Measurements from ENCODE around the gene IQCB1.
A peak's percentile ranks its signal among the peaks of the same experiment; 100 is the strongest.

IQCB1 gene

GRCh38 chr3:121844892-121845291 is 10.0 kb upstream of the IQCB1 start:
- WGBS: 95% methylated on average over 7 of the region's 7 CpGs
- H3K4me1 ChIP-seq (ENCODE audit: insufficient read depth, low read length): no peaks in the 10 kb centered on the region
- H3K27me3 ChIP-seq (ENCODE audit: insufficient read depth, low read length): no peaks in the 10 kb centered on the region
- H3K27ac ChIP-seq (ENCODE audit: low read depth, low read length): no peak overlapping the region
- H3K9me3 ChIP-seq (ENCODE audit: insufficient read depth, low read depth, low read length): no peaks in the 10 kb centered on the region
- no peak overlapping the region for H3K9ac ChIP-seq (ENCODE audit: low read depth, low read length)
- no peak overlapping the region for H3K4me3 ChIP-seq (ENCODE audit: low read length)
- no peaks in the 10 kb centered on the region for H3K36me3 ChIP-seq (ENCODE audit: insufficient read depth, low read length)

GRCh38 chr3:121839962-121840361 is 5.1 kb upstream of the IQCB1 start:
- Histone ChIP-seq H3K36me3 (ENCODE audit: insufficient read depth, low read length) (no peaks in the 10 kb centered on the region), H3K27ac (ENCODE audit: low read depth, low read length) (no peak overlapping the region), H3K9me3 (ENCODE audit: insufficient read depth, low read depth, low read length) (no peaks in the 10 kb centered on the region), H3K9ac (ENCODE audit: low read depth, low read length) (no peak overlapping the region), H3K4me1 (ENCODE audit: insufficient read depth, low read length) (0 out of 2 replicates have a peak, but pooled peaks cover 3% of the 10 kb centered on the region), H3K4me3 (ENCODE audit: low read length) (no peak overlapping the region), H3K27me3 (ENCODE audit: insufficient read depth, low read length) (peaks cover 13% of the 10 kb centered on the region; the same call in 1 of the 2 replicates)
- 97% methylated on average over 23 of the region's 23 CpGs for WGBS

- H3K4me1 ChIP-seq (ENCODE audit: insufficient read depth, low read length): peaks cover 9% of the 10 kb centered on the region; the same call in 1 of the 2 replicates
- no peak overlapping the region for H3K4me3 ChIP-seq (ENCODE audit: low read length)
- H3K27me3 ChIP-seq (ENCODE audit: insufficient read depth, low read length): peaks cover 13% of the 10 kb centered on the region; the same call in 1 of the 2 replicates
- 92% methylated on average over 3 of the region's 3 CpGs for WGBS
- H3K9ac ChIP-seq (ENCODE audit: low read depth, low read length): no peak overlapping the region
- no peaks in the 10 kb centered on the region for H3K9me3 ChIP-seq (ENCODE audit: insufficient read depth, low read depth, low read length)
- H3K27ac ChIP-seq (ENCODE audit: low read depth, low read length): no peak overlapping the region
- peaks cover 17% of the 10 kb centered on the region for H3K36me3 ChIP-seq (ENCODE audit: insufficient read depth, low read length)
Observed at GRCh38 chr3:121836481-121836880, 1.6 kb upstream of the IQCB1 start.

GRCh38 chr3:121836064-121836463 is 1.2 kb upstream of the IQCB1 start:
- Histone ChIP-seq H3K4me1 (ENCODE audit: insufficient read depth, low read length) (peaks cover 9% of the 10 kb centered on the region; the same call in 1 of the 2 replicates), H3K4me3 (ENCODE audit: low read length) (peak overlapping the region; percentile 73; the same call in 1 of the 2 replicates), H3K27me3 (ENCODE audit: insufficient read depth, low read length) (peaks cover 13% of the 10 kb centered on the region; the same call in 1 of the 2 replicates), H3K27ac (ENCODE audit: low read depth, low read length) (no peak overlapping the region), H3K9ac (ENCODE audit: low read depth, low read length) (no peak overlapping the region), H3K9me3 (ENCODE audit: insufficient read depth, low read depth, low read length) (no peaks in the 10 kb centered on the region), H3K36me3 (ENCODE audit: insufficient read depth, low read length) (peaks cover 20% of the 10 kb centered on the region)
- 97% methylated on average over 4 of the region's 4 CpGs for WGBS

GRCh38 chr3:121835465-121835801 is 573 bp upstream of the IQCB1 start:
- H3K27me3 ChIP-seq (ENCODE audit: insufficient read depth, low read length): peaks cover 13% of the 10 kb centered on the region; the same call in 1 of the 2 replicates
- under 1% methylated on average over 11 of the region's 11 CpGs for WGBS
- H3K4me1 ChIP-seq (ENCODE audit: insufficient read depth, low read length): peaks cover 9% of the 10 kb centered on the region; the same call in 1 of the 2 replicates

GRCh38 chr3:121834157-121834670 is 646 bp downstream of the IQCB1 start:
- H3K27me3 ChIP-seq (ENCODE audit: insufficient read depth, low read length): peaks cover 13% of the 10 kb centered on the region; the same call in 1 of the 2 replicates
- 0 out of 2 replicates have a peak overlapping the region, but pooled peaks have one; percentile 33 for H3K27ac ChIP-seq (ENCODE audit: low read depth, low read length)
- WGBS: 11% methylated on average over 15 of the region's 15 CpGs
- peak overlapping the region; percentile 83 for H3K9ac ChIP-seq (ENCODE audit: low read depth, low read length)
- peaks cover 9% of the 10 kb centered on the region; the same call in 1 of the 2 replicates for H3K4me1 ChIP-seq (ENCODE audit: insufficient read depth, low read length)
- peaks cover 34% of the 10 kb centered on the region for H3K36me3 ChIP-seq (ENCODE audit: insufficient read depth, low read length)
- H3K9me3 ChIP-seq (ENCODE audit: insufficient read depth, low read depth, low read length): no peaks in the 10 kb centered on the region
- peak overlapping the region; percentile 73 for H3K4me3 ChIP-seq (ENCODE audit: low read length)

More at GRCh38 chr3:121835465-121835801, 573 bp upstream of the IQCB1 start:
- H3K9me3 ChIP-seq (ENCODE audit: insufficient read depth, low read depth, low read length): no peaks in the 10 kb centered on the region
- peaks cover 26% of the 10 kb centered on the region for H3K36me3 ChIP-seq (ENCODE audit: insufficient read depth, low read length)
- H3K4me3 ChIP-seq (ENCODE audit: low read length): peak overlapping the region; percentile 73
- no peak overlapping the region for H3K27ac ChIP-seq (ENCODE audit: low read depth, low read length)
- peak overlapping the region; percentile 58 for H3K9ac ChIP-seq (ENCODE audit: low read depth, low read length)

- H3K9ac ChIP-seq (ENCODE audit: low read depth, low read length): no peak overlapping the region
Observed at GRCh38 chr3:121822973-121823372, 11.9 kb downstream of the IQCB1 start.

GRCh38 chr3:121821421-121822199 is 13.2 kb downstream of the IQCB1 start:
- Histone ChIP-seq H3K9me3 (ENCODE audit: insufficient read depth, low read depth, low read length) (peaks cover 19% of the 10 kb centered on the region; the same call in 1 of the 2 replicates), H3K4me1 (ENCODE audit: insufficient read depth, low read length) (no peaks in the 10 kb centered on the region), H3K36me3 (ENCODE audit: insufficient read depth, low read length) (peaks cover 95% of the 10 kb centered on the region), H3K4me3 (ENCODE audit: low read length) (no peak overlapping the region), H3K9ac (ENCODE audit: low read depth, low read length) (no peak overlapping the region), H3K27ac (ENCODE audit: low read depth, low read length) (no peak overlapping the region), H3K27me3 (ENCODE audit: insufficient read depth, low read length) (no peaks in the 10 kb centered on the region)
- WGBS: 94% methylated on average over 2 of the region's 2 CpGs

More at GRCh38 chr3:121822973-121823372, 11.9 kb downstream of the IQCB1 start:
- no peak overlapping the region for H3K27ac ChIP-seq (ENCODE audit: low read depth, low read length)
- H3K4me3 ChIP-seq (ENCODE audit: low read length): no peak overlapping the region
- H3K9me3 ChIP-seq (ENCODE audit: insufficient read depth, low read depth, low read length): peaks cover 15% of the 10 kb centered on the region; the same call in 1 of the 2 replicates
- H3K36me3 ChIP-seq (ENCODE audit: insufficient read depth, low read length): peaks cover 96% of the 10 kb centered on the region
- H3K27me3 ChIP-seq (ENCODE audit: insufficient read depth, low read length): no peaks in the 10 kb centered on the region
- WGBS: 100% methylated on average over 1 of the region's 1 CpG
- no peaks in the 10 kb centered on the region for H3K4me1 ChIP-seq (ENCODE audit: insufficient read depth, low read length)

- Histone ChIP-seq H3K9me3 (ENCODE audit: insufficient read depth, low read depth, low read length) (peaks cover 19% of the 10 kb centered on the region; the same call in 1 of the 2 replicates), H3K27me3 (ENCODE audit: insufficient read depth, low read length) (no peaks in the 10 kb centered on the region), H3K36me3 (ENCODE audit: insufficient read depth, low read length) (peaks cover 74% of the 10 kb centered on the region), H3K27ac (ENCODE audit: low read depth, low read length) (no peak overlapping the region), H3K4me1 (ENCODE audit: insufficient read depth, low read length) (no peaks in the 10 kb centered on the region), H3K9ac (ENCODE audit: low read depth, low read length) (no peak overlapping the region), H3K4me3 (ENCODE audit: low read length) (no peak overlapping the region)
- WGBS: 93% methylated on average over 3 of the region's 3 CpGs
Observed at GRCh38 chr3:121819236-121819635, 15.6 kb downstream of the IQCB1 start.

- Histone ChIP-seq H3K27ac (ENCODE audit: low read depth, low read length) (no peak overlapping the region), H3K9ac (ENCODE audit: low read depth, low read length) (no peak overlapping the region), H3K4me3 (ENCODE audit: low read length) (no peak overlapping the region), H3K27me3 (ENCODE audit: insufficient read depth, low read length) (no peaks in the 10 kb centered on the region), H3K36me3 (ENCODE audit: insufficient read depth, low read length) (peaks cover 67% of the 10 kb centered on the region), H3K4me1 (ENCODE audit: insufficient read depth, low read length) (no peaks in the 10 kb centered on the region), H3K9me3 (ENCODE audit: insufficient read depth, low read depth, low read length) (peaks cover 14% of the 10 kb centered on the region; the same call in 1 of the 2 replicates)
- WGBS: 89% methylated on average over 2 of the region's 2 CpGs
Observed at GRCh38 chr3:121818578-121818977, 16.3 kb downstream of the IQCB1 start.

GRCh38 chr3:121817753-121818152 is 17.1 kb downstream of the IQCB1 start:
- Histone ChIP-seq H3K27ac (ENCODE audit: low read depth, low read length) (no peak overlapping the region), H3K9me3 (ENCODE audit: insufficient read depth, low read depth, low read length) (peaks cover 6% of the 10 kb centered on the region; the same call in 1 of the 2 replicates), H3K36me3 (ENCODE audit: insufficient read depth, low read length) (peaks cover 59% of the 10 kb centered on the region), H3K9ac (ENCODE audit: low read depth, low read length) (no peak overlapping the region), H3K4me3 (ENCODE audit: low read length) (no peak overlapping the region), H3K27me3 (ENCODE audit: insufficient read depth, low read length) (no peaks in the 10 kb centered on the region), H3K4me1 (ENCODE audit: insufficient read depth, low read length) (no peaks in the 10 kb centered on the region)
